GM19351 (cell line): ENCODE data around the gene DDX49.
"Not testable (repeated sequence)": the region's sequence is repeated elsewhere in the genome, so short reads cannot be mapped to it uniquely, and the experiment has no call there.

ENCODE experiments used
- ATAC-seq: cut with Tn5 transposase; IDR thresholded peaks from one replicate; pipeline ENCODE4 v1.9.1; 2021; ENCODE audit warnings: mild to moderate bottlenecking, moderate library complexity; ENCODE audit not compliant: unreplicated experiment

The DDX49 gene

GRCh38 chr19:18941628-18942354 is 22.3 kb downstream of the DDX49 start:
- ATAC-seq = no peak

GRCh38 chr19:18942692-18943091 is 23.2 kb downstream of the DDX49 start:
- no peak for ATAC-seq

DNA sequence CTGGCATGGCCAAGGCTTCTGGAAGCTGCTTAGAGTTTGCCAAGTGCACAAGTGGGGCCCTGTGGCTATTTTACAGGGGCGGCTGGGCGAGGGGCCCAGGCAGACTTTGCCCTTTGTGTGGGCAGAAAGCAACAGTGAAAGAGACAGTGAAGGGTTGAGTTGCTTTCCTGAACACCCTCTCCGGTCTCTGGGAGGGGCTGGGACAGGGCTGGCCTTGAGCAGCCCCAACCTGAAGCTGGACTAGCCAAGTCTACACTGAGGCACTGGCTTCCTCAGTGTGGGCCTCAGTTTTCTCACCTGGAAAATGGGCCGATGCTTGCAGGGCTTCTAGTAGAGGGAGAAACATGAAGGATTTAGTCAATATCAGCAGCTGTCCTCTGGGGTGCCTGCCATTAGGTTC is 23.9 kb downstream of the DDX49 start:
- ATAC-seq = no peak

DNA sequence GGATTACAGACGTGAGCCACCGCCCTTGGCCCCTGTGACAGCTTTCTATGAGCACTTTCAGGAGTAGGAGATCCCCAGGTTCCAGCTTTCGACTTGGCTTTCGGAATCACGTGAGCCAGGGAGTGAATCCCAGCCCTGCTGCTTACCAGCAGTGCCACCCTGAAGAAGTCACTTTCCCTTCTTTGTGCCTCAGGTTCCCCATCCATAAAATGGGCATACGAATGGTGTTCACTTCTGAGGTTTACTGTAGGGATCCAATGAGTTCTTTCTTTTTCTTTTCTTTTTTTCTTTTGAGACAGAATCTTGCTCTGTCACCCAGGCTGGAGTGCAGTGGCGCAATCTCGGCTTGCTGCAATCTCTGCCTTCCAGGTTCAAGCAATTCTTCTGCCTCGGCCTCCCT is 25.8 kb downstream of the DDX49 start:
- no peak for ATAC-seq

- no peak for ATAC-seq
These were observed 26.8 kb downstream of the DDX49 start for GRCh38 chr19:18946335-18946734.

DNA sequence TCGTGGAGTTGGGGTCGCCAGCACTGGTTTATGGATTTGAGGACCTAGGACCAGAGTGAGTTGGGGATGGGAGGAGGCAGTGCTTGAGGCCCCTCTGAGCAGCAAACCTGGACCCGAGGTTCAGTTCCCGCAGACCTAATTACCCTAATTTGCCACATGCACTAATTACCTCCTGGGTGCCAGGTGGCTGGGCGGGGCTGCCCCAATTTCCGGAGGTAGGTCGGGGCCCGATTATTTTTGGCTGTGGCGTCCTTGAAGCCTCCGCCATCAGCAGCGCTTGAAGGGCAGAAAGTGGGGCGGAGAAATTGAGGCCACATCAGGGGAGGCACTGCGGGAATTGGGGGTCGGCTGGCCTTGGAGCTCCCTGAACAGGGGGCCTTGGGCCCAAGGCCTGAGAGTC is 27.4 kb downstream of the DDX49 start:
- no peak for ATAC-seq

DNA sequence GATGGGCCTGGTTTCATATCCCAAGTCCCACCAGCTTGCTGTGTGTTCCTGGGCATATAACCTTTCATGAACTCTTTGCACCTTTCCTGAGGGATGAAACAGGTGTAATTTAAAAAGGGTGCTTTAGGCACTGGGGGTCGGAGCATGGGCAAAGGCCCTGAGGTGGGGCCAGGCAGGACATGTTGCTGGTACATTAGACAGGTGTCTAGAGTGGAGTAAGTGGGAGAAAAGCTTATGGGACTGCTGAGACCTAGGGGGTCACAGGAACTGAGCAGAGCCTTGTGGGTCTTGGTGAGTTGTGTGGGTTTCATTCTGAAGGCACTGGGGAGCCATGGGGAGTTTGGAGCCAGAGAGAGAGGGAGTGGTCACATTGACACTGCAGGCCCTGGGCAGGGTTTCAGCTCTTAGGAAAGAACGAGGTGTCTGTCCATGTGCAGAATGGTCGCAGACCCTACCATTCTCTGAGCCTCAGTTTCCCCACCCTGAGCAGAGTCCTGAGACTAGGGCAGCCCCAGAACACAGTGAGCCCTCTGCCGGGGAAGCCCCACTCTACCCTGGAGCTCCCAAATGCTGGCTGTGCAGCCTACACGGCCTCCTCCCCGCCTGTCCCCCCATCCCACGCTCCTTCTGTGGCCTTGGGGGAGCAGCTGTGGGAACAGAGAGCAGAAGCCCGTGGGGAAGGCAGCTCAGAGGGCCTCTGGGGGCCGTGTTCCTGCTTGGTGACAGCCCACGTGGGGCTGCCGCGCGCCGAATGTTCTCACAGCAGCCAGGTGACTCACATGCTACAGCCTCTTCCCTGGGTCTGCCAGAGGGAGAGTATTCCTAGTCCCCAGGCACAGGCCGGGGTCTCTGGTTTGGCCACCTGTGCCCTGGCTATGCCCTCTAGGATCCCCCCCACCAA is 28.8 kb downstream of the DDX49 start:
- no peak for ATAC-seq

GRCh38 chr19:18948976-18949356 is 29.5 kb downstream of the DDX49 start:
- no peak for ATAC-seq

DNA sequence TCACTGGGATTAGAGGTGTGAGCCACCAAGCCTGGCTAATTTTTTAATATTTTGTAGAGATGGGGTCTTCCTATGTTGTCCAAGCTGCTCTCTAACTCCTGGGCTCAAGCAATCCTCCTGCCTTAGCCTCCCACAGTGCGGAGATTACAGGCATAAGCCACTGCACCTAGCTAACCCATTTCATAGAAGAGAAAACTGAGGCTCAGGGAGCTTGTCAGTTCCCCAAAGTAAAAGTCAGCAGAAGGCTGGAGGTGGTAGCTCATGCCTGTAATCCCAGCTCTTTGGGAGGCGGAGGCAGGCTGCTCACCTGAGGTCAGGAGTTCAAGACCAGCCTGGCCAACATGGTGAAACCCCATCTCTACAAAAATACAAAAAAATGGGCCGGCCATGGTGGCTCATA is 30.3 kb downstream of the DDX49 start:
- ATAC-seq = no peak

GRCh38 chr19:18951721-18952281 is 32.3 kb downstream of the DDX49 start:
- no peak for ATAC-seq

GRCh38 chr19:18952364-18953003 is 33.0 kb downstream of the DDX49 start:
- not testable (repeated sequence) for ATAC-seq

GRCh38 chr19:18954094-18954493 is 34.6 kb downstream of the DDX49 start:
- no peak for ATAC-seq

- ATAC-seq = no peak
These were observed 35.5 kb downstream of the DDX49 start for GRCh38 chr19:18955042-18955441.

- ATAC-seq = no peak
These were observed 40.9 kb downstream of the DDX49 start for GRCh38 chr19:18960370-18960769.

- ATAC-seq = no peak
These were observed 42.5 kb downstream of the DDX49 start for GRCh38 chr19:18961767-18962620.

DNA sequence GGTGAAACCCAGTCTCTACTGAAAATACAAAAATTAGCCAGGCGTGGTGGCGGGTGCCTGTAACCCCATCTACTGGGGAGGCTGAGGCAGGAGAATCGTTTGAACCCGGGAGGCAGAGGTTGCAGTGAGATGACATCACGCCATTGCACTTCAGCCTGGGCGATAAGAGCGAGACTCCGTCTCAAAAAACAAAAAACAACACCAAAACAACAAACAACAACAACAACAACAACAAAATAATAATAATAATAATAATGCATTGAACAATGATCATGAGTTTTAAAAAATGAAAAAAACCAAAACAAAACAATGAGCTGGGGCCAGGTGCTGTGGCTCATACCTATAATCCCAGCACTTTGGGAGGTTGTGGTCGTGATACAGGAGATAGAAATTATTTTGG is 44.6 kb downstream of the DDX49 start:
- ATAC-seq = no peak

GRCh38 chr19:18966307-18966706 is 46.8 kb downstream of the DDX49 start:
- ATAC-seq = no peak

DNA sequence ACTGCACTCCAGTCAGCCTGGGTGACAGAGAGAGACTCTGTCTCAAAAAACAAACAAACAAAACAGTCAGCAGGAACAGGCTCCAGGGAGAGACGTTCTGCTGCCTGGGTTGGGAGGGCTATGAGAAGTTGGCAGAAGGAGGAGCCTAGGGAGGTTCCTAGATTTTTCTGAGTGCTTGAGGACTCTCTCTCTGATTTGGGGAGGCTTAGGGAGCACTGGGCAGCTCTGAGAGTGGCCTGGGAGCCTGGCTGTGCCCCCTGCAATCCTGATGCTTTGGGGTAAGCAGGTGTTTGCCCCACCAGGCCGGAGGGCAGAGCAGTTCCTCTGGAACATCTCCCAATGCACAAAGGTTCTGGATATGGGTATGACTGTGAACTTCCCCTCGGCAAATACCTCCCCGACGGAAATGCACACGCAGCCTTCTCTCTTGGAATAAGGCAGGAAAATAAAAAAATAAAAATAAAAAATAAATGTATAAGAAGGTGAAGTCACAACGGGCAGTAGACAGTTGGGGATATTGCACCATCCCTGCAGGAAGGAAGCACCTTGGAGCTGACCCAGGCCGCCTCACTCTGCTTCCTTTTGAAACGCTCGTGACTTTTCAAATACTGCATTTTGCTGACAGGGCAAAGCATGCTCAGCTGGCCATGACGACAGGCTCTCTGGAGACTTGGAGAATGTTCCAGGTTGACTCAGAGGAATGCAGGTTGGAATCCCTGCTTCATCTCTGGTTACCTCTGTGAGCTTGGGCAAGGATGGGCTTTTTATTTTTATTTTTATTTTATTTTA is 48.0 kb downstream of the DDX49 start:
- ATAC-seq = no peak

GRCh38 chr19:18969931-18970659 is 50.6 kb downstream of the DDX49 start:
- no peak for ATAC-seq
